Natural killer cell (primary cell): ENCODE data around the gene LCN9. TPM values are rescaled to one million over a fixed set of nuclear protein-coding genes. Genes with fewer than 3 reads are reported as not detected.
"Not testable (repeated sequence)": the region's sequence is repeated elsewhere in the genome, so short reads cannot be mapped to it uniquely, and the experiment has no call there.

Experiments used
- ATAC-seq, 3 donors: fragments of 150-1000 bp in 2 of 3; fragments of 200-7000 bp in 1 of 3; cut with Tn5 transposase; 1 replicate in 1 of 3; 2 replicates in 2 of 3; pipeline ENCODE4 v1.10.0; 2021; ENCODE audit warnings: mild to moderate bottlenecking in 2 of 3, moderate library complexity in 2 of 3
- DNase-seq, 2 donors: peaks; one replicate each; pipeline versions ENCODE4 v3.0.0 to v3.0.0-alpha.2; 2013 to 2021; ENCODE audit warnings: mixed read lengths in 1 of 2
- H3K27ac ChIP-seq: one replicate; pipeline ENCODE4 v1.5.1; 2013; ENCODE audit warnings: mild to moderate bottlenecking, low read length
- H3K27me3 ChIP-seq: one replicate; pipeline ENCODE4 v1.6.1; 2013; ENCODE audit warnings: low read length; ENCODE audit not compliant: control insufficient read depth, insufficient read depth
- H3K36me3 ChIP-seq: one replicate; pipeline ENCODE4 v1.6.1; 2013; ENCODE audit warnings: low read length; ENCODE audit not compliant: control insufficient read depth, insufficient read depth
- H3K4me1 ChIP-seq: one replicate; pipeline ENCODE4 v1.6.1; 2013; ENCODE audit warnings: low read length; ENCODE audit not compliant: control insufficient read depth, insufficient read depth
- H3K4me3 ChIP-seq: one replicate; pipeline ENCODE4 v1.5.1; 2013; ENCODE audit warnings: low read length
- H3K9me3 ChIP-seq: one replicate; pipeline ENCODE4 v1.6.1; 2013; ENCODE audit warnings: low read length; ENCODE audit not compliant: control insufficient read depth, insufficient read depth
- H3K27ac Mint-ChIP-seq, 2 donors: one replicate each; pipeline ENCODE4 v1.8.0; 2022; ENCODE audit warnings: mild to moderate bottlenecking in 2 of 2, mixed read lengths in 2 of 2, moderate library complexity in 1 of 2
- H3K27me3 Mint-ChIP-seq, 2 donors: one replicate each; pipeline ENCODE4 v1.8.0; 2022; ENCODE audit warnings: low read depth in 2 of 2, mixed read lengths in 2 of 2
- H3K36me3 Mint-ChIP-seq: one replicate; pipeline ENCODE4 v1.8.0; 2022; ENCODE audit warnings: mixed read lengths
- H3K4me1 Mint-ChIP-seq, 2 donors: one replicate each; pipeline ENCODE4 v1.8.0; 2022; ENCODE audit warnings: mixed read lengths in 2 of 2
- H3K4me3 Mint-ChIP-seq: one replicate; pipeline ENCODE4 v1.8.0; 2022; ENCODE audit warnings: mild to moderate bottlenecking, moderate library complexity, mixed read lengths
- H3K9me3 Mint-ChIP-seq, 2 donors: one replicate each; pipeline ENCODE4 v1.8.0; 2022; ENCODE audit warnings: mixed read lengths in 2 of 2
- CTCF ChIP-seq: fragments of 200-600 bp; IDR thresholded peaks from one replicate; pipeline ENCODE4 v1.8.0; 2022; ENCODE audit warnings: antibody characterized with exemption
- WGBS: methylation state at CpG from one replicate; pipeline ENCODE4 v1.1.7; 2013; ENCODE audit warnings: missing lambda C conversion rate; ENCODE audit not compliant: insufficient coverage; 5-methylcytosine and 5-hydroxymethylcytosine counted together
- intact Hi-C: fragments of 100-400 bp; cut with micrococcal nuclease; formaldehyde crosslinking; loops from one replicate; pipeline ENCODE4 v1.14.2; 2022
- total RNA-seq, 4 donors: library from RNA; stranded (reverse); fragments of 120-200 nt in 1 of 4; gene quantifications; one replicate each; pipeline versions ENCODE4 v1.2.3 to v1.2.4, GENCODE V29; 2013 to 2022

LCN9 gene
- total RNA-seq, 3 donors from 2014 or later (not counting 1 experiment from before 2014, with no cell fraction given), result not detected

GRCh38 chr9:135669616-135670285 is 6.6 kb downstream of the LCN9 start:
- Mint-ChIP-seq H3K9me3 (no peaks in the 10 kb centered on the region), H3K4me1 (no peaks in the 10 kb centered on the region), H3K4me3 (no peak overlapping the region), H3K27ac (no peak overlapping the region), H3K36me3 (no peaks in the 10 kb centered on the region), H3K27me3 (peaks cover 0 to 3% of the 10 kb centered on the region in 2 donors)
- H3K4me3 ChIP-seq, result no peak overlapping the region
- TF ChIP-seq CTCF, result no peak
- ATAC-seq (no peak), DNase-seq (no peak)
- intact Hi-C loops, result no loop called here
- no peaks in the 10 kb centered on the region for H3K27me3 ChIP-seq
- H3K9me3 ChIP-seq, result no peaks in the 10 kb centered on the region
- H3K4me1 ChIP-seq, result no peaks in the 10 kb centered on the region
- no peak overlapping the region for H3K27ac ChIP-seq
- H3K36me3 ChIP-seq, result no peaks in the 10 kb centered on the region
- WGBS, result 93% methylated on average over 9 of the region's 9 CpGs

GRCh38 chr9:135670721-135671590 is 7.8 kb downstream of the LCN9 start:
- ATAC-seq (no peak), DNase-seq (no peak)
- no peak for TF ChIP-seq CTCF
- Histone ChIP-seq H3K9me3 (no peaks in the 10 kb centered on the region), H3K36me3 (no peaks in the 10 kb centered on the region), H3K27me3 (no peaks in the 10 kb centered on the region), H3K4me1 (no peaks in the 10 kb centered on the region), H3K27ac (no peak overlapping the region), H3K4me3 (no peak overlapping the region)
- Mint-ChIP-seq H3K36me3 (no peaks in the 10 kb centered on the region), H3K27me3 (peaks cover 0 to 3% of the 10 kb centered on the region in 2 donors), H3K4me3 (no peak overlapping the region), H3K27ac (no peak overlapping the region), H3K9me3 (no peaks in the 10 kb centered on the region), H3K4me1 (no peaks in the 10 kb centered on the region)
- intact Hi-C loops, result no loop called here
- 90% methylated on average over 41 of the region's 41 CpGs for WGBS

- H3K4me1 Mint-ChIP-seq, result no peaks in the 10 kb centered on the region
- H3K27ac ChIP-seq, result no peak overlapping the region
- H3K27me3 Mint-ChIP-seq, result peaks cover 0 to 3% of the 10 kb centered on the region in 2 donors
- TF ChIP-seq CTCF, result no peak
- no peaks in the 10 kb centered on the region for H3K27me3 ChIP-seq
- no peaks in the 10 kb centered on the region for H3K9me3 ChIP-seq
- no peaks in the 10 kb centered on the region for H3K4me1 ChIP-seq
- ATAC-seq (no peak), DNase-seq (no peak)
- H3K4me3 Mint-ChIP-seq, result no peak overlapping the region
- H3K36me3 ChIP-seq, result no peaks in the 10 kb centered on the region
- no peaks in the 10 kb centered on the region for H3K9me3 Mint-ChIP-seq
- intact Hi-C loops, result no loop called here
- WGBS, result 58% methylated on average over 17 of the region's 17 CpGs
- H3K27ac Mint-ChIP-seq, result no peak overlapping the region
- no peak overlapping the region for H3K4me3 ChIP-seq
- H3K36me3 Mint-ChIP-seq, result no peaks in the 10 kb centered on the region
Observed at GRCh38 chr9:135671591-135672041, 8.5 kb downstream of the LCN9 start.

- 98% methylated on average over 5 of the region's 7 CpGs for WGBS
- intact Hi-C loops, result not testable (repeated sequence)
Observed at GRCh38 chr9:135672786-135673185, 9.7 kb downstream of the LCN9 start.

More at GRCh38 chr9:135672786-135673185, 9.7 kb downstream of the LCN9 start:
- H3K27me3 ChIP-seq, H3K36me3 ChIP-seq, H3K9me3 Mint-ChIP-seq, H3K4me1 ChIP-seq, H3K4me3 Mint-ChIP-seq, ATAC-seq, H3K4me1 Mint-ChIP-seq, H3K36me3 Mint-ChIP-seq, H3K9me3 ChIP-seq, H3K27me3 Mint-ChIP-seq, H3K4me3 ChIP-seq, H3K27ac Mint-ChIP-seq, H3K27ac ChIP-seq, DNase-seq: not testable (repeated sequence)
